Posterior vena cava (tissue), 2 donors: ENCODE results near the gene FAM89B. TPM values are rescaled to one million over a fixed set of nuclear protein-coding genes. Genes with fewer than 3 reads are reported as not detected.
A peak's percentile ranks its signal among the peaks of the same experiment; 100 is the strongest.
"Not testable (repeated sequence)": the region's sequence is repeated elsewhere in the genome, so short reads cannot be mapped to it uniquely, and the experiment has no call there.

Experiments
- DNase-seq: peaks from one replicate; pipeline ENCODE4 v3.0.0-alpha.2; 2020; ENCODE audit warnings: low spot score
- intact Hi-C, 2 donors: fragments of 100-400 bp; cut with DNase I; formaldehyde crosslinking; loops; one replicate each; pipeline versions ENCODE4 v1.14.1 to v1.14.2; 2022 to 2023
- long read RNA-seq, 2 donors: library from polyadenylated mRNA; unstranded; transcript quantifications; one replicate each; pipeline ENCODE4 v2.0.0, GENCODE V29; 2020 to 2021
- total RNA-seq, 2 donors: library from RNA; stranded (reverse); fragmentation: NEBNext Ultra II Directional; extraction: Animal tissue kit (Norgen Biotek cat#: 25700); gene quantifications; one replicate each; pipeline ENCODE4 v1.2.1, GENCODE V29; 2021
- donor health status: DM: yes; HTN: yes; CAD: no.
- donor health status: DM: yes; HTN: yes; CAD: no.

Gene FAM89B
- total RNA-seq = 10 to 100 TPM; 43.3 to 53.0 TPM
- long read RNA-seq, donor 1, transcript FAM89B-202 (2 exons, 1,337 nt) = minor isoform, 15 of 64 reads
- long read RNA-seq, donor 1, transcript FAM89B-201 (2 exons, 1,409 nt) = minor isoform, 6 of 64 reads
- long read RNA-seq, donor 1, transcript FAM89B-203 (2 exons, 1,263 nt) = major isoform, 34 of 64 reads
- long read RNA-seq, donor 1, partial matches to known transcripts = 0 of 64 reads
- long read RNA-seq, donor 1, other reads (novel, unspliced or antisense) = 9 of 64 reads
- long read RNA-seq, donor 2, partial matches to known transcripts = 0 of 14 reads
- long read RNA-seq, donor 2, other reads (novel, unspliced or antisense) = 11 of 14 reads

- intact Hi-C loops = no loop called here
- DNase-seq = peak; percentile 97
These were observed at the start of gene FAM89B for GRCh38 chr11:65572356-65573051. FAM89B (plus strand) TSS chr11:65572538; CDS start chr11:65572670, 132 bp downstream.

- intact Hi-C loops = not testable (repeated sequence)
- peak; percentile 50 for DNase-seq
These were observed 49.4 kb upstream of the FAM89B start for GRCh38 chr11:65522718-65523630.

DNA sequence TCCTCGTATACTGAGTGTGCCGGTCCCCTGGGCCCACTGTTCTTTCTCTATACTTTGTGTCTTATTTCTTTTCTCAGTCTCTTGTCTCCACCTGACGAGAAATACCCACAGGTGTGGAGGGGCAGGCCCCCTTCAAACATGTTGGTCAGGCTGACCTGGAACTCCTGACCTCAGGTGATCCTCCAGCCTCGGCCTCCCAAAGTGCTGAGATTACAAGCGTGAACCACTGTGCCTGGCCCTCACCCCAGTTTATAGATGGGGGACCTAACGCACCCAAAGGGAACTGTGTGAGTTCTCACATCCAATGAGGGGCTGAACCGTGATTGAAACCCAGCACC lies 48.7 kb upstream of the FAM89B start:
- peak; percentile 64 for DNase-seq
- intact Hi-C loops = not testable (repeated sequence)

GRCh38 chr11:65524014-65524740 lies 48.2 kb upstream of the FAM89B start:
- intact Hi-C loops = no loop called here

DNA sequence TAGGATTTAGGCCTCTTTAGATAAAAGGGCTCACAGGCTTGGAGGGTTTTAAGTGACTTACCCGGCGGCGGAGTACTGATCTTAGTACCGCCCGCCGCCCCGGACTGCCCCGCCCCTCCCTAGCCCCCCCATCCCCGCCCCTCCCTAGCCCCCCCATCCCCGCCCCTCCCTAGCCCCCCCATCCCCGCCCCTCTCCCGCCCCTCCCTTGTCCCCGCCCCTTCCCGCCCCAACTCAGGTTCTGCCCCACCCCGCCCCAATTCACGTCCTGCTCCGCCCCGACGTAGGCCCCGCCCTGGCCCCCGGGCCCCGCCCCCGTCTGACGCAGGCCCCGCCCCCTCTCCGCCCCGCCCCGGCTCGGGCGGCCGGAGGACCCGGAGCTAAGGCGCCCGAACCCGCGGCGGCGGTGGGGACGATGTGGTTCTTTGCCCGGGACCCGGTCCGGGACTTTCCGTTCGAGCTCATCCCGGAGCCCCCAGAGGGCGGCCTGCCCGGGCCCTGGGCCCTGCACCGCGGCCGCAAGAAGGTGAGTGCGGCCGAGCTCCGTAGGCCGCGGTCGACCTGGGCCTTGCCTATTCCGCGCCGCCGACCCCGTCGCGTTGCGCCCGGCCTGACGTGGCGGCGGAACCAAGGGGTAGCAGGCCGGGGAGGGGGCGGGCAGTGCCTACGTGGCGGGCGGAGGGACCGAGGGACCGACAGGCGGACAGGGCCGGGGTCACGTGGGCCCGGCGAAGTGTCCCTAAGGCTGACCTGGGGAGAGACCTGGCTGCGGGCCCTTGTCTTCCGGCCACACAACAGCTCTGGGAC lies 47.4 kb upstream of the FAM89B start, which contains the start of gene SCYL1:
Gene SCYL1 (plus strand): TSS at position 343 of the 805 bp plus-strand sequence. CDS start 71 bp downstream, at position 414.
- peak; percentile 95 for DNase-seq
- intact Hi-C loops = no loop called here

More at GRCh38 chr11:65524014-65524740, 48.2 kb upstream of the FAM89B start:
- peak; percentile 86 for DNase-seq

GRCh38 chr11:65525546-65526480 lies 46.5 kb upstream of the FAM89B start:
- peak; percentile 80 for DNase-seq
- intact Hi-C loops = no loop called here

GRCh38 chr11:65526744-65527143 lies 45.6 kb upstream of the FAM89B start:
- intact Hi-C loops = no loop called here
- peak; percentile 69 for DNase-seq

- intact Hi-C loops = no loop called here
- DNase-seq = peak; percentile 68
These were observed 43.5 kb upstream of the FAM89B start for GRCh38 chr11:65528819-65529350.

GRCh38 chr11:65529475-65530156 lies 42.7 kb upstream of the FAM89B start:
- intact Hi-C loops = no loop called here
- DNase-seq = no peak

GRCh38 chr11:65530157-65530496 lies 42.2 kb upstream of the FAM89B start:
- no peak for DNase-seq
- intact Hi-C loops = no loop called here

DNA sequence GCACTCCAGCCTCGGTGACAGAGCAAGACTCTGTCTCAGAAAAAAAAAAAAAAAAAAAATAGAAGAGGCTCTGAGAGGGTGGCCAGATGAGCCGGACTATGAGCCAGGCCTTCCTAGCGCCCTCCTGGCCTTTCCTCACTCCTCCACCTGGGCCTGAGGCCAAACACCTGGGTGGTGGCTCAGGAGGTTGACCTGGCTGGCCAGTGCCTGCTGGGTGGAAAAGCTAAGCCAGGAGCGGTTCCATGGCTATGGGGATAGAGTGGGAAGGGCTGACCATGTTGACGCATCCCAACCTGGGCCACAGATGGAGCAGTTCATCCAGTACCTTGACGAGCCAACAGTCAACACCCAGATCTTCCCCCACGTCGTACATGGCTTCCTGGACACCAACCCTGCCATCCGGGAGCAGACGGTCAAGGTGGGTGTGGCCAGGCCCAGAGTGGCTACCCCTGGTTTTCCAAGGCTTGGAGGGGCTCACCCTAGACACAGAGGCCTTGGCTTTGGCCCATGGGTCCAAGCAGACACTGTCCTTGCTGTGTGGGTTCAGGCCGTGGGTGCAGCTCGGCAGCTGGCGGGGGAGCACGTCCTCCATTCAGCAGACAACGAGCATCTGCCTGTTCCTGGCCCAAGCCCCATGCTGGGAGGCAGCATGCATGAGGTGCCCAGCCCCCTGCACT lies 39.8 kb upstream of the FAM89B start:
- intact Hi-C loops = no loop called here
- no peak for DNase-seq

- no peak for DNase-seq
- intact Hi-C loops = no loop called here
These were observed 37.2 kb upstream of the FAM89B start for GRCh38 chr11:65535102-65535501.

DNA sequence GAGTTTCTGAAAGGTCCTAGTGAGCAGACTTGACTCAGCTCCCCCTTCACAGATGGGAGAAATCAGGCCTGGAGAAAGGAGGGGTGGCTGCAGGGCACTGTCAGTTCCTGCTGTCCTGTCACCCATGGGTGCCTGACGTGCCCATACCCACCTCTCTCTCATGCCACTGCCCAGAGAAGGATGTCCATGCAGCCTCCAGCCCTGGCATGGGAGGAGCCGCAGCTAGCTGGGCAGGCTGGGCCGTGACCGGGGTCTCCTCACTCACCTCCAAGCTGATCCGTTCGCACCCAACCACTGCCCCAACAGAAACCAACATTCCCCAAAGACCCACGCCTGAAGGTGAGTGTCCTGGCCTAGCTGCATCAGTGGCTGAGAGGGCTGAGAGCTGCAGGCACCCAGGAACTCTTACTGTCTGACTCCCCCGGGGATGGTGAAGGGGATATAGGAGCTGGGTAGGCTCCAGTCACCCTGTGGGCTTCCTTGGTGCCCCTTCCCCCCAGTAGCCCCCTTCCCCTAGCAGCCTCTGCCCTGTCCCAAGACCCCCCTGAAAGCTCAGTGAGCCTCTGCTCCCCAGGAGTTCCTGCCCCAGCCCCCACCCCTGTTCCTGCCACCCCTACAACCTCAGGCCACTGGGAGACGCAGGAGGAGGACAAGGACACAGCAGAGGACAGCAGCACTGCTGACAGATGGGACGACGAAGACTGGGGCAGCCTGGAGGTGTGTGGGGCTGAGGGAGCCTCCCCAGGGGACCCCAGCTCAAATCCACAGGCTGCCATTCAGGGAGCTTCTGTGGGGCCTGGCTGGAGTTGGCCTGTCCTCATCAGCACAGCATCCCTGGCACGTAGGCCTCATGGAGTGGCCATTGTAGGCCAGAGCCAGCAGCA lies 35.7 kb upstream of the FAM89B start:
- DNase-seq = no peak
- intact Hi-C loops = no loop called here

DNA sequence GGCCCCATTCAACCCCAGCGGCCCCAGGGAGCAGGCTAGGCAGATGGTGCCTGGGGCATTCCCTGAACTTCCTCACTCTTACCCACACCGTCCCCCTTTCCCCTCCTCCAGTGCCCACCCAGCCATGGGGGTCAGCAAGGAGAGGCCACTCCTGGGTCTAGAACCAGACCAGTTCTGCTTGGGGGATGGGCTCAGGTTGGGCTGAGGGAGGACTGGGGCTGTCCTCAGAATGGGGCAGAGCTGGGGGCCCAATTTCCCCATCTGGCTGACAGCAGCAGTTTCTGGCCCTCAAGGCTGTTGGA lies 35.1 kb upstream of the FAM89B start:
- DNase-seq = no peak
- intact Hi-C loops = no loop called here

- no peak for DNase-seq
- intact Hi-C loops = no loop called here
These were observed 34.6 kb upstream of the FAM89B start for GRCh38 chr11:65537620-65538231.
